ENCODE measurements around the gene MDH1. TPM values are rescaled to one million over a fixed set of nuclear protein-coding genes. Genes with fewer than 3 reads are reported as not detected.
"Not testable (repeated sequence)": the region's sequence is repeated elsewhere in the genome, so short reads cannot be mapped to it uniquely, and the experiment has no call there.

Gene MDH1
- total and polyA plus RNA-seq, 2 donors (not counting 1 experiment from before 2014, with no cell fraction given): 65.7 to 87.8 TPM

- peaks cover 21% of the 10 kb centered on the region for H3K9me3 Mint-ChIP-seq (ENCODE audit: insufficient read depth)
These were observed 29.8 kb upstream of the MDH1 start for GRCh38 chr2:63558922-63559321.

GRCh38 chr2:63562751-63563150 is 26.0 kb upstream of the MDH1 start:
- ATAC-seq (ENCODE audit: low read depth): no peak

More at GRCh38 chr2:63558922-63559321, 29.8 kb upstream of the MDH1 start:
- intact Hi-C loops (cut with micrococcal nuclease); ATAC-seq (ENCODE audit: low read depth); H3K4me1 Mint-ChIP-seq; H3K27me3 ChIP-seq (replicated peaks in 1 of 4; ENCODE audit: control extremely low read depth in 1 of 4, control insufficient read depth in 3 of 4, insufficient read depth in 4 of 4, low read length in 3 of 4); H3K27ac ChIP-seq (ENCODE audit: low read length in 2 of 2); H3K4me2 ChIP-seq (replicated peaks; ENCODE audit: low read depth, low read length, poor library complexity, severe bottlenecking); H3K27ac Mint-ChIP-seq; H3K4me3 ChIP-seq (ENCODE audit: control extremely low read depth in 1 of 5, extremely low read depth in 1 of 5, insufficient read depth in 1 of 5, low read depth in 2 of 5, low read length in 4 of 5); H3K4me3 Mint-ChIP-seq; H3K79me2 ChIP-seq (ENCODE audit: control insufficient read depth, insufficient read depth, low read length); POLR2A ChIA-PET; H3K36me3 ChIP-seq (replicated peaks in 1 of 2; ENCODE audit: control extremely low read depth in 1 of 2, control insufficient read depth in 1 of 2, extremely low read depth in 1 of 2, insufficient read depth in 2 of 2, low read length in 1 of 2); H2AFZ ChIP-seq (ENCODE audit: insufficient read depth, low read depth, low read length, poor library complexity, severe bottlenecking); H3K4me1 ChIP-seq (ENCODE audit: control insufficient read depth in 2 of 2, insufficient read depth in 2 of 2, low read length in 2 of 2); H4K20me1 ChIP-seq (ENCODE audit: control insufficient read depth, insufficient read depth, low read length, poor library complexity, severe bottlenecking); DNase-seq; H3K27me3 Mint-ChIP-seq; CTCF ChIA-PET; H3K9ac ChIP-seq (ENCODE audit: low read length): not testable (repeated sequence)
- WGBS (ENCODE audit: insufficient coverage): 94% methylated on average over 2 of the region's 3 CpGs
- peaks cover 0 to 26% (median 5%) of the 10 kb centered on the region in 3 donors for H3K9me3 ChIP-seq (ENCODE audit: control extremely low read depth in 1 of 3, control insufficient read depth in 2 of 3, insufficient read depth in 1 of 3, low read length in 2 of 3)

More at GRCh38 chr2:63562751-63563150, 26.0 kb upstream of the MDH1 start:
- no peak overlapping the region for H3K4me3 ChIP-seq (ENCODE audit: control extremely low read depth in 1 of 5, extremely low read depth in 1 of 5, insufficient read depth in 1 of 5, low read depth in 2 of 5, low read length in 4 of 5)
- peaks cover 6 to 23% (median 12%) of the 10 kb centered on the region in 3 donors for H3K9me3 ChIP-seq (ENCODE audit: control extremely low read depth in 1 of 3, control insufficient read depth in 2 of 3, insufficient read depth in 1 of 3, low read length in 2 of 3)
- Mint-ChIP-seq H3K27ac (no peak overlapping the region), H3K27me3 (no peaks in the 10 kb centered on the region), H3K9me3 (ENCODE audit: insufficient read depth) (peaks cover 11% of the 10 kb centered on the region), H3K4me3 (no peak overlapping the region), H3K4me1 (no peaks in the 10 kb centered on the region)
- H4K20me1 ChIP-seq (ENCODE audit: control insufficient read depth, insufficient read depth, low read length, poor library complexity, severe bottlenecking): no peaks in the 10 kb centered on the region
- ChIA-PET POLR2A (no interaction called here), CTCF (no interaction called here)
- H3K27me3 ChIP-seq (replicated peaks in 1 of 4; ENCODE audit: control extremely low read depth in 1 of 4, control insufficient read depth in 3 of 4, insufficient read depth in 4 of 4, low read length in 3 of 4): no peaks in the 10 kb centered on the region
- H3K4me2 ChIP-seq (replicated peaks; ENCODE audit: low read depth, low read length, poor library complexity, severe bottlenecking): no peak overlapping the region
- intact Hi-C loops (cut with micrococcal nuclease): no loop called here
- H3K36me3 ChIP-seq (replicated peaks in 1 of 2; ENCODE audit: control extremely low read depth in 1 of 2, control insufficient read depth in 1 of 2, extremely low read depth in 1 of 2, insufficient read depth in 2 of 2, low read length in 1 of 2): peaks cover 0 to 3% of the 10 kb centered on the region in 2 experiments
- H3K4me1 ChIP-seq (ENCODE audit: control insufficient read depth in 2 of 2, insufficient read depth in 2 of 2, low read length in 2 of 2): no peaks in the 10 kb centered on the region
- no peak for TF ChIP-seq EZH2 (IDR thresholded peaks at IDR 0.05; ENCODE audit: borderline replicate concordance, insufficient read depth, low read depth, low read length, poor library complexity, severe bottlenecking)
- no peak for TF ChIP-seq CTCF (IDR thresholded peaks at IDR 0.05)
- no peak overlapping the region for H2AFZ ChIP-seq (ENCODE audit: insufficient read depth, low read depth, low read length, poor library complexity, severe bottlenecking)
- H3K27ac ChIP-seq (ENCODE audit: low read length in 2 of 2): no peak overlapping the region
- DNase-seq: no peak
- no peak overlapping the region for H3K9ac ChIP-seq (ENCODE audit: low read length)
- H3K79me2 ChIP-seq (ENCODE audit: control insufficient read depth, insufficient read depth, low read length): peaks cover 3% of the 10 kb centered on the region

All from B cell (primary cell).